MM.1S (cell line): Measurements from ENCODE around the gene RAB11FIP4.

Experiments used
- DNase-seq: peaks from one replicate; pipeline ENCODE4 v3.0.0-alpha.2; 2015
- H2AFZ ChIP-seq: fragments of 300-600 bp; sonication (generic); 2 replicates; pipeline ENCODE4 v1.6.0; 2016; ENCODE audit warnings: antibody characterized with exemption, low read length
- H3F3A ChIP-seq: fragments of 300-600 bp; sonication (generic); 2 replicates; pipeline ENCODE4 v1.6.1; 2016; ENCODE audit warnings: mild to moderate bottlenecking, antibody characterized with exemption, low read length, moderate library complexity, mixed read lengths; ENCODE audit not compliant: insufficient read depth
- H3K27ac ChIP-seq: fragments of 300-600 bp; sonication (generic); 2 replicates; pipeline ENCODE4 v1.5.1; 2016; ENCODE audit warnings: mild to moderate bottlenecking, low read length
- H3K27me3 ChIP-seq: fragments of 300-600 bp; sonication (generic); replicated peaks from 2 replicates; pipeline ENCODE4 v1.6.0; 2016; ENCODE audit warnings: low read length; ENCODE audit not compliant: insufficient read depth
- H3K36me3 ChIP-seq: fragments of 300-600 bp; sonication (generic); replicated peaks from 2 replicates; pipeline ENCODE4 v1.6.1; 2016; ENCODE audit warnings: mild to moderate bottlenecking, low read length, mixed read lengths; ENCODE audit not compliant: insufficient read depth
- H3K4me1 ChIP-seq: fragments of 300-600 bp; sonication (generic); 2 replicates; pipeline ENCODE4 v1.6.1; 2016; ENCODE audit warnings: low read length, mixed read lengths
- H3K4me2 ChIP-seq: fragments of 300-600 bp; sonication (generic); 2 replicates; pipeline ENCODE4 v1.6.0; 2016; ENCODE audit warnings: low read depth, low read length
- H3K4me3 ChIP-seq: fragments of 300-600 bp; sonication (generic); 2 replicates; pipeline ENCODE4 v1.5.1; 2016; ENCODE audit warnings: low read length, mixed read lengths
- H3K79me2 ChIP-seq: fragments of 300-600 bp; sonication (generic); 2 replicates; pipeline ENCODE4 v1.6.1; 2016; ENCODE audit warnings: mixed run types, low read length, mixed read lengths
- H3K9ac ChIP-seq: fragments of 300-600 bp; sonication (generic); 2 replicates; pipeline ENCODE4 v1.6.1; 2016; ENCODE audit warnings: low read length, mixed read lengths
- H3K9me2 ChIP-seq: fragments of 300-600 bp; sonication (generic); replicated peaks from 2 replicates; pipeline ENCODE4 v1.6.1; 2016; ENCODE audit warnings: mild to moderate bottlenecking, low read length, mixed read lengths; ENCODE audit not compliant: insufficient read depth
- H3K9me3 ChIP-seq: fragments of 300-600 bp; sonication (generic); replicated peaks from 2 replicates; pipeline ENCODE4 v1.6.1; 2016; ENCODE audit warnings: mild to moderate bottlenecking, low read length, mixed read lengths; ENCODE audit not compliant: insufficient read depth
- H4K20me1 ChIP-seq: fragments of 300-600 bp; sonication (generic); 2 replicates; pipeline ENCODE4 v1.6.1; 2016; ENCODE audit warnings: mild to moderate bottlenecking, low read length, moderate library complexity, mixed read lengths; ENCODE audit not compliant: insufficient read depth
- CTCF ChIP-seq: fragments of 300-600 bp; sonication (generic); IDR thresholded peaks from 2 replicates; pipeline ENCODE4 v1.5.1; 2016; ENCODE audit warnings: antibody characterized with exemption, low read length, mixed read lengths
- EZH2 ChIP-seq: fragments of 300-600 bp; sonication (generic); optimal IDR thresholded peaks from 2 replicates; pipeline ENCODE3; 2017; ENCODE audit warnings: low read depth, mild to moderate bottlenecking, antibody characterized with exemption, low read length, mixed read lengths
- EZH2phosphoT487 ChIP-seq: fragments of 300-600 bp; sonication (generic); IDR thresholded peaks from 2 replicates; pipeline ENCODE4 v1.6.1; 2018; ENCODE audit warnings: antibody characterized with exemption, low read length

RAB11FIP4 gene

GRCh38 chr17:31587462-31587861 lies 196.0 kb downstream of the RAB11FIP4 start:
- Histone ChIP-seq H2AFZ (no peak overlapping the region), H3K4me3 (no peak overlapping the region), H3K27ac (no peak overlapping the region), H3K9ac (no peak overlapping the region), H3K9me3 (no peaks in the 10 kb centered on the region), H3K4me2 (no peak overlapping the region), H3K27me3 (no peaks in the 10 kb centered on the region), H3K9me2 (no peaks in the 10 kb centered on the region), H3K4me1 (peaks cover 2% of the 10 kb centered on the region), H3K79me2 (no peaks in the 10 kb centered on the region), H3F3A (no peaks in the 10 kb centered on the region), H3K36me3 (no peaks in the 10 kb centered on the region), H4K20me1 (no peaks in the 10 kb centered on the region)
- TF ChIP-seq EZH2phosphoT487 (no peak), EZH2 (no peak), CTCF (no peak)
- no peak for DNase-seq
